Large intestine (tissue), 3 donors: ENCODE results near the gene NRAP. TPM values are rescaled to one million over a fixed set of nuclear protein-coding genes. Genes with fewer than 3 reads are reported as not detected.

Experiments
- DNase-seq, 2 donors: peaks; one replicate each; pipeline versions ENCODE4 v3.0.0 to v3.0.0-alpha.2; 2013
- H3K27ac ChIP-seq: one replicate; pipeline ENCODE4 v1.5.1; 2013; ENCODE audit warnings: low read length
- H3K27me3 ChIP-seq: 2 replicates; pipeline ENCODE4 v1.6.1; 2013; ENCODE audit warnings: low read length; ENCODE audit not compliant: control insufficient read depth, insufficient read depth
- H3K36me3 ChIP-seq: 2 replicates; pipeline ENCODE4 v1.6.1; 2013; ENCODE audit warnings: low read length; ENCODE audit not compliant: control insufficient read depth, insufficient read depth
- H3K4me1 ChIP-seq: one replicate; pipeline ENCODE4 v1.6.1; 2013; ENCODE audit warnings: low read length; ENCODE audit not compliant: control insufficient read depth, insufficient read depth
- H3K4me3 ChIP-seq: one replicate; pipeline ENCODE4 v1.5.1; 2013; ENCODE audit warnings: low read length
- H3K9me3 ChIP-seq: one replicate; pipeline ENCODE4 v1.6.1; 2013; ENCODE audit warnings: mild to moderate bottlenecking, low read depth, low read length, moderate library complexity; ENCODE audit not compliant: control insufficient read depth
- WGBS: methylation state at CpG from one replicate; pipeline ENCODE4 v1.1.5; 2013; ENCODE audit warnings: low lambda C conversion rate; ENCODE audit not compliant: insufficient coverage; 5-methylcytosine and 5-hydroxymethylcytosine counted together
- polyA plus RNA-seq: library from polyadenylated mRNA; unstranded; fragments of 120-200 nt; gene quantifications from one replicate; pipeline ENCODE4 v1.2.1, GENCODE V29; 2013

The NRAP gene
- polyA plus RNA-seq, 1 donor = 0.06 TPM

GRCh38 chr10:113552014-113552413, 111.8 kb downstream of the NRAP start:
- Histone ChIP-seq H3K27me3 (no peaks in the 10 kb centered on the region), H3K27ac (peak overlapping the region; percentile 55), H3K36me3 (no peaks in the 10 kb centered on the region), H3K4me1 (peaks cover 35% of the 10 kb centered on the region), H3K9me3 (no peaks in the 10 kb centered on the region), H3K4me3 (no peak overlapping the region)
- no peak for DNase-seq
- WGBS = no CpG with 5 or more reads among the region's 3 CpGs

GRCh38 chr10:113550365-113550764, 113.5 kb downstream of the NRAP start:
- Histone ChIP-seq H3K36me3 (no peaks in the 10 kb centered on the region), H3K4me1 (peaks cover 21% of the 10 kb centered on the region), H3K9me3 (no peaks in the 10 kb centered on the region), H3K27ac (no peak overlapping the region), H3K27me3 (no peaks in the 10 kb centered on the region), H3K4me3 (no peak overlapping the region)
- no peak for DNase-seq
- WGBS = 93% methylated on average over 3 of the region's 6 CpGs

GRCh38 chr10:113549856-113550255, 114.0 kb downstream of the NRAP start:
- H3K27me3 ChIP-seq = no peaks in the 10 kb centered on the region
- H3K4me1 ChIP-seq = peaks cover 16% of the 10 kb centered on the region
- H3K27ac ChIP-seq = no peak overlapping the region
- WGBS = 100% methylated on average over 2 of the region's 6 CpGs
- no peak overlapping the region for H3K4me3 ChIP-seq
- no peaks in the 10 kb centered on the region for H3K9me3 ChIP-seq
- no peaks in the 10 kb centered on the region for H3K36me3 ChIP-seq
- no peak for DNase-seq

- Histone ChIP-seq H3K9me3 (no peaks in the 10 kb centered on the region), H3K27me3 (no peaks in the 10 kb centered on the region), H3K4me3 (no peak overlapping the region), H3K4me1 (peaks cover 8% of the 10 kb centered on the region), H3K27ac (no peak overlapping the region), H3K36me3 (no peaks in the 10 kb centered on the region)
- DNase-seq = no peak
- whole genome bisulfite sequencing = no CpG with 5 or more reads among the region's 2 CpGs
These were observed 116.4 kb downstream of the NRAP start for GRCh38 chr10:113547426-113547825.

GRCh38 chr10:113544392-113544791, 119.4 kb downstream of the NRAP start:
- no peak overlapping the region for H3K4me3 ChIP-seq
- no peaks in the 10 kb centered on the region for H3K9me3 ChIP-seq
- no peak for DNase-seq
- no peaks in the 10 kb centered on the region for H3K36me3 ChIP-seq
- no peaks in the 10 kb centered on the region for H3K27me3 ChIP-seq
- H3K27ac ChIP-seq = no peak overlapping the region
- peaks cover 6% of the 10 kb centered on the region for H3K4me1 ChIP-seq
- WGBS = no CpG with 5 or more reads among the region's 1 CpG

GRCh38 chr10:113543107-113543955, 120.5 kb downstream of the NRAP start:
- Histone ChIP-seq H3K9me3 (no peaks in the 10 kb centered on the region), H3K4me3 (no peak overlapping the region), H3K27ac (no peak overlapping the region), H3K36me3 (no peaks in the 10 kb centered on the region), H3K4me1 (peaks cover 10% of the 10 kb centered on the region), H3K27me3 (no peaks in the 10 kb centered on the region)
- 83% methylated on average over 1 of the region's 5 CpGs for WGBS
- DNase-seq = no peak

GRCh38 chr10:113541549-113541927, 122.3 kb downstream of the NRAP start:
- DNase-seq = no peak
- peaks cover 15% of the 10 kb centered on the region for H3K4me1 ChIP-seq
- no peaks in the 10 kb centered on the region for H3K9me3 ChIP-seq
- H3K27ac ChIP-seq = no peak overlapping the region
- H3K36me3 ChIP-seq = no peaks in the 10 kb centered on the region
- no CpG with 5 or more reads among the region's 1 CpG for WGBS
- no peak overlapping the region for H3K4me3 ChIP-seq
- no peaks in the 10 kb centered on the region for H3K27me3 ChIP-seq

GRCh38 chr10:113540845-113541548, 122.8 kb downstream of the NRAP start:
- no peak for DNase-seq
- peaks cover 15% of the 10 kb centered on the region for H3K4me1 ChIP-seq
- H3K36me3 ChIP-seq = no peaks in the 10 kb centered on the region
- H3K4me3 ChIP-seq = no peak overlapping the region
- WGBS = 20% methylated on average over 2 of the region's 7 CpGs
- no peak overlapping the region for H3K27ac ChIP-seq
- no peaks in the 10 kb centered on the region for H3K27me3 ChIP-seq
- no peaks in the 10 kb centered on the region for H3K9me3 ChIP-seq

- Histone ChIP-seq H3K4me3 (no peak overlapping the region), H3K9me3 (no peaks in the 10 kb centered on the region), H3K27ac (no peak overlapping the region), H3K27me3 (no peaks in the 10 kb centered on the region), H3K36me3 (no peaks in the 10 kb centered on the region), H3K4me1 (peaks cover 15% of the 10 kb centered on the region)
- no peak for DNase-seq
- WGBS = 63% methylated on average over 2 of the region's 7 CpGs
These were observed 124.1 kb downstream of the NRAP start for GRCh38 chr10:113539789-113540188.
